ENCODE measurements around the gene CETP. TPM values are rescaled to one million over a fixed set of nuclear protein-coding genes. Genes with fewer than 3 reads are reported as not detected.

CETP gene
- total and polyA plus RNA-seq, 2 of the 13 experiments (the other 11 are each of a cell fraction or from before 2014, with no cell fraction given), result 0.31 to 9.8 TPM

DNA sequence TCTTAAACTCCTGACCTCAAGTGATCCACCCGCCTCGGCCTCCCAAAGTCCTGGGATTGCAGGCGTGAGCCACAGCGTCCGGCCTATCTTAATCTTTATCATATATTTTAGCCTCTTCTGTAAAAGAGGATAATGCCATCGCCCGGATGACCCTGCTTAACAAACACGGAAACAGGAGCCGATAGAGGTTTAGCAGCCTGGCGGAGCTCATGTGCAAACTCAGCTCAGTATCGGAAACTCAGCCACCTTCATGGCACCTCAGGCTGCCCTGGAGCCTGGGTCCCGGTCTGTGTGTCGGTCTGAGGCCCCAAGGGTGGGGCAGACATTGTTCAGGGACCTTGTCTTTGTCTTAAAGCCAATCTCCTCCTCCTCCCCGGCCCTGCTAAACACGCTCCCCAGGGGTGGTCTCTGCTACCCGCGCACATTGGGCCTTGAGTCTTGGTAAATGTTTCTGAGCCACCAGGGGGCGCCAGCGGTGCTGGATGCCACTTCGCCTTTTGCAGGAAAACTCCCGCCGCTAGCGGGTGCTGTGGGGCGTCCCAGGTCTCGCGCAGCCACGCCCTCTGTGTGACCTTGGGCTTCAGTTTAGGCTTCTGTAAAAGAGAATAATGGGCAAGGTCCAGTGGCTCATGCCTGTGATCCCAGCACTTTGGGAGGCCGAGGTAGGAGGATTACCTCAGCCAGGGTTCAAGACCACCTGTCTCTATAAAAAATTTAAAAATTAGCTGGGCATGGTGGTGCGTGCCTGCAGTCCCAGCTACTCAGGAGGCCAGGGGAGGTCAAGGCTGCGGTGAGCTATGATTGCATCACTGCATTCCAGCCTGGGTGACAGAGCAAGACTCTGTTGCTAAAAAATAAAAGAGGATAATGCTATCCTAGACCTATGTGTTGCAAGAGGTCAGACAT, 2.7 kb downstream of the CETP start (continued):
- TF ChIP-seq, protein P1, sequence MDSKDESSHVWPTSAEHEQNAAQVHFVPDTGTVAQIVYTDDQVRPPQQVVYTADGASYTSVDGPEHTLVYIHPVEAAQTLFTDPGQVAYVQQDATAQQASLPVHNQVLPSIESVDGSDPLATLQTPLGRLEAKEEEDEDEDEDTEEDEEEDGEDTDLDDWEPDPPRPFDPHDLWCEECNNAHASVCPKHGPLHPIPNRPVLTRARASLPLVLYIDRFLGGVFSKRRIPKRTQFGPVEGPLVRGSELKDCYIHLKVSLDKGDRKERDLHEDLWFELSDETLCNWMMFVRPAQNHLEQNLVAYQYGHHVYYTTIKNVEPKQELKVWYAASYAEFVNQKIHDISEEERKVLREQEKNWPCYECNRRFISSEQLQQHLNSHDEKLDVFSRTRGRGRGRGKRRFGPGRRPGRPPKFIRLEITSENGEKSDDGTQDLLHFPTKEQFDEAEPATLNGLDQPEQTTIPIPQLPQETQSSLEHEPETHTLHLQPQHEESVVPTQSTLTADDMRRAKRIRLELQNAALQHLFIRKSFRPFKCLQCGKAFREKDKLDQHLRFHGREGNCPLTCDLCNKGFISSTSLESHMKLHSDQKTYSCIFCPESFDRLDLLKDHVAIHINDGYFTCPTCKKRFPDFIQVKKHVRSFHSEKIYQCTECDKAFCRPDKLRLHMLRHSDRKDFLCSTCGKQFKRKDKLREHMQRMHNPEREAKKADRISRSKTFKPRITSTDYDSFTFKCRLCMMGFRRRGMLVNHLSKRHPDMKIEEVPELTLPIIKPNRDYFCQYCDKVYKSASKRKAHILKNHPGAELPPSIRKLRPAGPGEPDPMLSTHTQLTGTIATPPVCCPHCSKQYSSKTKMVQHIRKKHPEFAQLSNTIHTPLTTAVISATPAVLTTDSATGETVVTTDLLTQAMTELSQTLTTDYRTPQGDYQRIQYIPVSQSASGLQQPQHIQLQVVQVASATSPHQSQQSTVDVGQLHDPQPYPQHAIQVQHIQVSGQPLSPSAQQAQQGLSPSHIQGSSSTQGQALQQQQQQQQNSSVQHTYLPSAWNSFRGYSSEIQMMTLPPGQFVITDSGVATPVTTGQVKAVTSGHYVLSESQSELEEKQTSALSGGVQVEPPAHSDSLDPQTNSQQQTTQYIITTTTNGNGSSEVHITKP (CRISPR knock-in tag; IDR thresholded peaks at IDR 0.05; ENCODE audit: low read depth), result no peak
- TF ChIP-seq ZFP90 (CRISPR knock-in tag; IDR thresholded peaks at IDR 0.05; ENCODE audit: borderline replicate concordance) (peak; percentile 67; the same call in 1 of the 2 replicates), SMC3 (IDR thresholded peaks at IDR 0.05; ENCODE audit: low read length) (peak; percentile 61), RORA (CRISPR knock-in tag; IDR thresholded peaks at IDR 0.05) (no peak; the same call in 1 of the 2 replicates), GFI1 (CRISPR knock-in tag; IDR thresholded peaks at IDR 0.05; ENCODE audit: borderline replicate concordance) (peak; percentile 70), ASH2L (IDR thresholded peaks at IDR 0.05; ENCODE audit: insufficient read length, low read depth, low read length) (peak; percentile 46), ZNF629 (CRISPR knock-in tag; conservative IDR thresholded peaks at IDR 0.05) (peak; percentile 39), ZNF441 (CRISPR knock-in tag; IDR thresholded peaks at IDR 0.05; ENCODE audit: borderline replicate concordance) (peak; percentile 48; the same call in 1 of the 2 replicates), ZNF331 (CRISPR knock-in tag; IDR thresholded peaks at IDR 0.05) (peak; percentile 70), ZNF136 (CRISPR knock-in tag; IDR thresholded peaks at IDR 0.05; ENCODE audit: low read depth) (0 out of 2 replicates have a peak, but pooled peaks have one; percentile 90), ZNF766 (CRISPR knock-in tag; IDR thresholded peaks at IDR 0.05; ENCODE audit: borderline replicate concordance) (no peak), RXRB (CRISPR knock-in tag; IDR thresholded peaks at IDR 0.05; ENCODE audit: borderline replicate concordance) (peak; percentile 97), HNRNPH1 (optimal IDR thresholded peaks at IDR 0.05; ENCODE audit: low read depth, low read length) (no peak), ZNF775 (CRISPR knock-in tag; IDR thresholded peaks at IDR 0.05; ENCODE audit: borderline replicate concordance) (no peak; the same call in 1 of the 2 replicates), XBP1 (CRISPR knock-in tag; IDR thresholded peaks at IDR 0.05) (no peak)
- TF ChIP-seq, protein P2, sequence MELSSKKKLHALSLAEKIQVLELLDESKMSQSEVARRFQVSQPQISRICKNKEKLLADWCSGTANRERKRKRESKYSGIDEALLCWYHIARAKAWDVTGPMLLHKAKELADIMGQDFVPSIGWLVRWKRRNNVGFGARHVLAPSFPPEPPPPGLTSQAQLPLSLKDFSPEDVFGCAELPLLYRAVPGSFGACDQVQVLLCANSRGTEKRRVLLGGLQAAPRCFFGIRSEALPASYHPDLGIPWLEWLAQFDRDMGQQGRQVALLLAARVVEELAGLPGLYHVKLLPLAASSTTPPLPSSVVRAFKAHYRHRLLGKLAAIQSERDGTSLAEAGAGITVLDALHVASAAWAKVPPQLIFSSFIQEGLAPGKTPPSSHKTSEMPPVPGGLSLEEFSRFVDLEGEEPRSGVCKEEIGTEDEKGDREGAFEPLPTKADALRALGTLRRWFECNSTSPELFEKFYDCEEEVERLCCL (CRISPR knock-in tag; IDR thresholded peaks at IDR 0.05; ENCODE audit: borderline replicate concordance), result no peak
- TF ChIP-seq, protein P3, sequence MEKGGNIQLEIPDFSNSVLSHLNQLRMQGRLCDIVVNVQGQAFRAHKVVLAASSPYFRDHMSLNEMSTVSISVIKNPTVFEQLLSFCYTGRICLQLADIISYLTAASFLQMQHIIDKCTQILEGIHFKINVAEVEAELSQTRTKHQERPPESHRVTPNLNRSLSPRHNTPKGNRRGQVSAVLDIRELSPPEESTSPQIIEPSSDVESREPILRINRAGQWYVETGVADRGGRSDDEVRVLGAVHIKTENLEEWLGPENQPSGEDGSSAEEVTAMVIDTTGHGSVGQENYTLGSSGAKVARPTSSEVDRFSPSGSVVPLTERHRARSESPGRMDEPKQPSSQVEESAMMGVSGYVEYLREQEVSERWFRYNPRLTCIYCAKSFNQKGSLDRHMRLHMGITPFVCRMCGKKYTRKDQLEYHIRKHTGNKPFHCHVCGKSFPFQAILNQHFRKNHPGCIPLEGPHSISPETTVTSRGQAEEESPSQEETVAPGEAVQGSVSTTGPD (CRISPR knock-in tag; IDR thresholded peaks at IDR 0.05), result no peak
- TF ChIP-seq, protein P4, sequence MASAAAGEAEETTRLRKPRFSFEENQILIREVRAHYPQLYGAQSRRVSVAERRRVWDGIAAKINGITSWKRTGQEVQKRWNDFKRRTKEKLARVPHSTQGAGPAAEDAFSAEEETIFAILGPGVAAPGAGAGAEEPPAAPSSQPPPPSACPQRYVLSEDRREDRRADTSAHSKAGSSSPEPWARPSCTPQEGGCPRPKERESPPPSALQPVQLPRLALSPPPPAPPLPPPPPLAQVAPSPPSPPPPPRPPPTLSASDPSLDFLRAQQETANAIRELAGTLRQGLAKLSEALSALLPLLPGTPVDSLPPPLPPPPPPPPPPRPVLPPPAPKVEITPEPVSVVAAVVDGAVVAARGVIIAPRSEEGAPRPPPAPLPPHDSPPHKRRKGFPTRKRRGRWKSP (CRISPR knock-in tag; IDR thresholded peaks at IDR 0.05), result 0 out of 2 replicates have a peak, but pooled peaks have one; percentile 60
- TF ChIP-seq, protein P5, sequence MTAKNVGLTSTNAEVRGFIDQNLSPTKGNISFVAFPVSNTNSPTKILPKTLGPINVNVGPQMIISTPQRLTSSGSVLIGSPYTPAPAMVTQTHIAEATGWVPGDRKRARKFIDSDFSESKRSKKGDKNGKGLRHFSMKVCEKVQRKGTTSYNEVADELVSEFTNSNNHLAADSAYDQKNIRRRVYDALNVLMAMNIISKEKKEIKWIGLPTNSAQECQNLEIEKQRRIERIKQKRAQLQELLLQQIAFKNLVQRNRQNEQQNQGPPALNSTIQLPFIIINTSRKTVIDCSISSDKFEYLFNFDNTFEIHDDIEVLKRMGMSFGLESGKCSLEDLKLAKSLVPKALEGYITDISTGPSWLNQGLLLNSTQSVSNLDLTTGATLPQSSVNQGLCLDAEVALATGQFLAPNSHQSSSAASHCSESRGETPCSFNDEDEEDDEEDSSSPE (CRISPR knock-in tag; IDR thresholded peaks at IDR 0.05), result no peak
